H1 (cell line): Measurements from ENCODE around the gene HID1. TPM values are rescaled to one million over a fixed set of nuclear protein-coding genes. Genes with fewer than 3 reads are reported as not detected.

Experiments
- CTCF ChIA-PET: fragments of 300-600 bp; sonication (Branson Sonifier 250); formaldehyde crosslinking; loops from one replicate; lab custom pipeline; 2021; ENCODE audit not compliant: partially characterized antibody; lab: Charles Lee
- POLR2A ChIA-PET: fragments of 300-600 bp; sonication (Branson Sonifier 250); formaldehyde crosslinking; loops from one replicate; lab custom pipeline; 2021; ENCODE audit warnings: inconsistent platforms; ENCODE audit not compliant: partially characterized antibody; lab: Charles Lee
- DNase-seq, 2 experiments: peaks; one replicate each; pipeline versions ENCODE4 v3.0.0 to v3.0.0-alpha.2; 2010 to 2022; ENCODE audit warnings: low spot score in 2 of 2, low read depth in 1 of 2, mixed read lengths in 1 of 2
- FAIRE-seq: peaks from 2 replicates; lab custom pipeline; 2011; peaks lifted over from hg19 to GRCh38; lab: Jason Lieb, UNC
- H2AFZ ChIP-seq: 2 replicates; pipeline ENCODE4 v1.8.1; 2012; ENCODE audit warnings: low read length, inconsistent platforms
- H2AK5ac ChIP-seq: 2 replicates; pipeline ENCODE4 v1.6.1; 2013; ENCODE audit warnings: low read depth, low read length
- H2BK120ac ChIP-seq: replicated peaks from 2 replicates; pipeline ENCODE3; 2013; ENCODE audit warnings: low read depth, low read length, inconsistent platforms
- H2BK12ac ChIP-seq: 2 replicates; pipeline ENCODE4 v1.6.1; 2013; ENCODE audit warnings: low read depth, low read length
- H2BK15ac ChIP-seq: 2 replicates; pipeline ENCODE4 v1.6.1; 2013; ENCODE audit warnings: low read length
- H2BK20ac ChIP-seq: 2 replicates; pipeline ENCODE4 v1.6.1; 2013; ENCODE audit warnings: low read length
- H2BK5ac ChIP-seq: 2 replicates; pipeline ENCODE4 v1.6.1; 2013; ENCODE audit warnings: low read depth, low read length
- H3K14ac ChIP-seq: 2 replicates; pipeline ENCODE4 v1.6.1; 2013; ENCODE audit warnings: inconsistent platforms; ENCODE audit not compliant: insufficient read length
- H3K18ac ChIP-seq: 2 replicates; pipeline ENCODE4 v1.6.1; 2013; ENCODE audit warnings: low read length; ENCODE audit errors: extremely low read depth
- H3K23ac ChIP-seq: 2 replicates; pipeline ENCODE4 v1.6.1; 2013; ENCODE audit warnings: inconsistent platforms; ENCODE audit not compliant: insufficient read length
- H3K23me2 ChIP-seq: 2 replicates; pipeline ENCODE4 v1.6.1; 2013; ENCODE audit warnings: low read depth, low read length
- H3K27ac ChIP-seq: 2 replicates; pipeline ENCODE4 v1.6.1; 2011; ENCODE audit warnings: low read depth, low read length, inconsistent platforms
- H3K27me3 ChIP-seq, 4 experiments: replicated peaks in 1 of 4; 1 replicate in 1 of 4; 2 replicates in 3 of 4; pipeline versions ENCODE4 v1.6.1 to v1.8.1; 2011 to 2013; ENCODE audit warnings: low read length in 3 of 4, mild to moderate bottlenecking in 3 of 4, inconsistent platforms in 2 of 4, mixed read lengths in 2 of 4, moderate library complexity in 1 of 4; ENCODE audit not compliant: control insufficient read depth in 3 of 4, insufficient read depth in 3 of 4; ENCODE audit errors: extremely low read depth in 1 of 4
- H3K36me3 ChIP-seq, 4 experiments: 2 replicates each; pipeline versions ENCODE4 v1.6.1 to v1.8.1; 2011 to 2013; ENCODE audit warnings: mild to moderate bottlenecking in 4 of 4, low read length in 3 of 4, moderate library complexity in 2 of 4, control low read depth in 1 of 4, inconsistent platforms in 1 of 4; ENCODE audit not compliant: insufficient read depth in 4 of 4, control insufficient read depth in 2 of 4
- H3K4ac ChIP-seq: replicated peaks from 2 replicates; pipeline ENCODE3; 2013; ENCODE audit warnings: low read length, low read depth, mixed read lengths, inconsistent platforms; ENCODE audit not compliant: insufficient read length
- H3K4me1 ChIP-seq, 4 experiments: replicated peaks in 1 of 4; 1 replicate in 1 of 4; 2 replicates in 3 of 4; pipeline versions ENCODE4 v1.6.1 to v1.8.1; 2011 to 2013; ENCODE audit warnings: low read length in 3 of 4, inconsistent platforms in 2 of 4, mixed read lengths in 1 of 4; ENCODE audit not compliant: insufficient read depth in 4 of 4, control insufficient read depth in 3 of 4
- H3K4me2 ChIP-seq, 2 experiments: 2 replicates each; pipeline versions ENCODE4 v1.6.1 to v1.8.1; 2011 to 2013; ENCODE audit warnings: low read depth in 2 of 2, low read length in 2 of 2, control low read depth in 1 of 2, inconsistent platforms in 1 of 2, mild to moderate bottlenecking in 1 of 2; ENCODE audit not compliant: insufficient read depth in 1 of 2
- H3K4me3 ChIP-seq, 4 experiments: fragments of 200-600, 300-600 bp in 1 of 4; sonication (generic), shearing (Covaris generic), sonication (Bioruptor Twin) in 1 of 4; 2 replicates each; pipeline versions ENCODE4 v1.5.1 to v1.8.1; 2011 to 2016; ENCODE audit warnings: low read length in 4 of 4, low read depth in 3 of 4, control low read depth in 2 of 4, inconsistent platforms in 2 of 4, mild to moderate bottlenecking in 2 of 4, mixed read lengths in 1 of 4, moderate library complexity in 1 of 4; ENCODE audit not compliant: insufficient read depth in 2 of 4; ENCODE audit errors: extremely low read depth in 1 of 4
- H3K56ac ChIP-seq: replicated peaks from 2 replicates; pipeline ENCODE3; 2013; ENCODE audit warnings: low read depth, mild to moderate bottlenecking, mixed read lengths, low read length, inconsistent platforms; ENCODE audit not compliant: insufficient read length
- H3K79me1 ChIP-seq: 2 replicates; pipeline ENCODE4 v1.6.1; 2013; ENCODE audit warnings: low read depth, low read length, control low read depth
- H3K79me2 ChIP-seq, 2 experiments: 2 replicates each; pipeline versions ENCODE4 v1.6.1 to v1.8.1; 2012 to 2013; ENCODE audit warnings: low read length in 2 of 2, mild to moderate bottlenecking in 2 of 2, inconsistent platforms in 1 of 2; ENCODE audit not compliant: insufficient read depth in 2 of 2, control insufficient read depth in 1 of 2
- H3K9ac ChIP-seq, 4 experiments: replicated peaks in 1 of 4; 1 replicate in 1 of 4; 2 replicates in 3 of 4; pipeline versions ENCODE4 v1.6.1 to v1.8.1; 2011 to 2013; ENCODE audit warnings: low read depth in 3 of 4, low read length in 3 of 4, control low read depth in 2 of 4, mild to moderate bottlenecking in 2 of 4, moderate library complexity in 2 of 4, inconsistent platforms in 1 of 4; ENCODE audit errors: extremely low read depth in 1 of 4
- H3K9me3 ChIP-seq, 2 experiments: 2 replicates each; pipeline versions ENCODE4 v1.6.1 to v1.8.1; 2012 to 2013; ENCODE audit warnings: mild to moderate bottlenecking in 2 of 2, moderate library complexity in 2 of 2, control low read depth in 1 of 2, inconsistent platforms in 1 of 2, low read depth in 1 of 2, low read length in 1 of 2, mixed read lengths in 1 of 2; ENCODE audit not compliant: insufficient read depth in 2 of 2
- H4K20me1 ChIP-seq, 2 experiments: replicated peaks in 1 of 2; 2 replicates each; pipeline versions ENCODE3 to v1.8.1; 2011 to 2013; ENCODE audit warnings: inconsistent platforms in 2 of 2, low read length in 2 of 2, mild to moderate bottlenecking in 1 of 2; ENCODE audit not compliant: insufficient read depth in 2 of 2, control insufficient read depth in 1 of 2
- H4K5ac ChIP-seq: 2 replicates; pipeline ENCODE4 v1.6.1; 2013; ENCODE audit warnings: low read length, low read depth, mixed read lengths, inconsistent platforms; ENCODE audit not compliant: insufficient read length
- H4K8ac ChIP-seq: 2 replicates; pipeline ENCODE4 v1.8.0; 2013; ENCODE audit warnings: mild to moderate bottlenecking, moderate library complexity, low read length, inconsistent platforms; ENCODE audit not compliant: insufficient read depth; ENCODE audit errors: extremely low read depth
- H4K91ac ChIP-seq: replicated peaks from 2 replicates; pipeline ENCODE3; 2013; ENCODE audit warnings: low read length, mixed read lengths, inconsistent platforms; ENCODE audit not compliant: insufficient read length
- CBX8 ChIP-seq: fragments of 300-800, 300-1000 bp; sonication (generic); IDR thresholded peaks from 2 replicates; pipeline ENCODE4 v1.7.1; 2016; ENCODE audit warnings: low read depth, low read length, borderline replicate concordance
- EP300 ChIP-seq, 2 experiments: IDR thresholded peaks; 1 replicate in 1 of 2; 2 replicates in 1 of 2; pipeline ENCODE4 v1.6.1; 2011 to 2012; ENCODE audit warnings: low read depth in 2 of 2, low read length in 2 of 2, mild to moderate bottlenecking in 2 of 2, borderline replicate concordance in 1 of 2, inconsistent platforms in 1 of 2, moderate library complexity in 1 of 2
- MAFK ChIP-seq: IDR thresholded peaks from 2 replicates; pipeline ENCODE4 v1.6.1; 2012; ENCODE audit warnings: low read depth, mild to moderate bottlenecking, improper control_type of control experiment, low read length
- NANOG ChIP-seq: IDR thresholded peaks from 2 replicates; pipeline ENCODE4 v1.6.1; 2011; ENCODE audit warnings: low read length, low read depth, mild to moderate bottlenecking, inconsistent platforms; ENCODE audit not compliant: insufficient read depth, poor library complexity, severe bottlenecking
- SUZ12 ChIP-seq: fragments of 200-600 bp; sonication (generic); IDR thresholded peaks from 2 replicates; pipeline ENCODE4 v1.6.1; 2012; ENCODE audit warnings: mild to moderate bottlenecking, inconsistent platforms, low read length, moderate library complexity, mixed read lengths
- TAF7 ChIP-seq: optimal IDR thresholded peaks from 2 replicates; pipeline ENCODE3; 2011; ENCODE audit warnings: low read depth, mild to moderate bottlenecking, inconsistent platforms, low read length, moderate library complexity, borderline replicate concordance
- WGBS, 2 experiments: shearing (Covaris generic) in 1 of 2; methylation state at CpG; one replicate each; pipeline versions ENCODE4 v1.1.6 to v1.1.7; 2013 to 2015; ENCODE audit warnings: low lambda C conversion rate in 2 of 2, mixed read lengths in 2 of 2, inconsistent platforms in 1 of 2, low coverage in 1 of 2, missing lambda C conversion rate in 1 of 2; ENCODE audit not compliant: insufficient replicate concordance in 2 of 2, insufficient coverage in 1 of 2, insufficient read length in 1 of 2; ENCODE audit errors: extremely low coverage in 1 of 2, missing lambda C conversion rate in 1 of 2; 5-methylcytosine and 5-hydroxymethylcytosine counted together
- polyA plus RNA-seq, 7 experiments: library from polyadenylated mRNA; depleted of rRNA in 3 of 7; stranded (reverse) in 5 of 7; unstranded in 2 of 7; fragments of >200 nt in 5 of 7; fragments of 200-250 nt in 2 of 7; gene quantifications; 1 replicate in 5 of 7; 2 replicates in 1 of 7; 4 replicates in 1 of 7; pipeline versions ENCODE4 v1.2.1 to v1.2.3, GENCODE V29; 2011 to 2013; ENCODE audit warnings: missing spikeins in 2 of 7, mixed read lengths in 2 of 7
- total RNA-seq: library from RNA; stranded (reverse); fragmentation: NEBNext Ultra II Directional; extraction: Animal tissue kit (Norgen Biotek cat#: 25700); gene quantifications from 2 replicates; pipeline ENCODE4 v1.2.1, GENCODE V29; 2021

HID1 gene
- total and polyA plus RNA-seq, 2 of the 8 experiments (the other 6 are each of a cell fraction or from before 2014, with no cell fraction given) = 15.1 to 25.9 TPM

- no peak for DNase-seq
- Histone ChIP-seq H3K18ac (no peak overlapping the region), H2AFZ (no peak overlapping the region), H4K91ac (no peak overlapping the region), H3K9ac (no peak overlapping the region), H2BK20ac (no peak overlapping the region), H3K14ac (no peak overlapping the region), H2BK120ac (no peak overlapping the region), H2AK5ac (no peak overlapping the region), H3K36me3 (no peaks in the 10 kb centered on the region), H3K27me3 (peaks cover 0 to 5% (median 4%) of the 10 kb centered on the region in 4 experiments; a peak in 3 of 7 replicates), H3K23ac (no peak overlapping the region), H3K9me3 (no peaks in the 10 kb centered on the region), H2BK5ac (no peak overlapping the region), H3K4me1 (peaks cover 0 to 7% (median 2%) of the 10 kb centered on the region in 4 experiments; a peak in 4 of 7 replicates), H3K27ac (no peak overlapping the region), H2BK15ac (no peak overlapping the region), H3K4ac (no peak overlapping the region), H3K4me3 (no peak overlapping the region), H4K8ac (no peak overlapping the region; the same call in 1 of the 2 replicates), H3K79me2 (no peaks in the 10 kb centered on the region), H3K56ac (no peak overlapping the region), H4K5ac (no peak overlapping the region), H3K23me2 (no peaks in the 10 kb centered on the region), H2BK12ac (no peak overlapping the region), H3K79me1 (no peaks in the 10 kb centered on the region; the same call in 1 of the 2 replicates), H3K4me2 (no peak overlapping the region), H4K20me1 (peaks cover 0 to 2% of the 10 kb centered on the region in 2 experiments)
- CTCF ChIA-PET = interaction anchor here (1.7 to 49.9 kb wide), 4 partner anchors 3 to 111 kb away, joined by 5 to 1072 read pairs (median 708); partner anchors contain the start of genes MRPL58, OTOP2, OTOP3 and USH1G
- FAIRE-seq = no peak
- no peak for TF ChIP-seq SUZ12
- no peak for TF ChIP-seq CBX8
- TF ChIP-seq MAFK = no peak
- no peak for TF ChIP-seq NANOG
- TF ChIP-seq EP300 (IDR thresholded peaks at IDR 0.05; ENCODE audit: borderline replicate concordance in 1 of 2, low read depth in 2 of 2, low read length in 2 of 2) = no peak
- TF ChIP-seq TAF7 = no peak
- POLR2A ChIA-PET = interaction anchor here (1.4 kb wide), 1 partner anchor 134 kb away, joined by 3 read pairs; the partner anchor contains the start of gene SLC16A5
- 97% methylated on average over 15 of the region's 15 CpGs; no CpG with 5 or more reads in 1 of the 2 experiments for WGBS, 2 experiments
Observed at GRCh38 chr17:74954115-74954514, 18.4 kb downstream of the HID1 start.
